GM04504 (cell line): ENCODE measurements around the gene MTCL3.
"Not testable (repeated sequence)": the region's sequence is repeated elsewhere in the genome, so short reads cannot be mapped to it uniquely, and the experiment has no call there.

Experiments used
- DNase-seq: peaks from one replicate; pipeline ENCODE4 v3.0.0-alpha.2; 2012; ENCODE audit warnings: low read depth

Gene MTCL3

GRCh38 chr6:127466416-127466815 is 52.7 kb downstream of the MTCL3 start:
- no peak for DNase-seq

- DNase-seq = no peak
These were observed 54.2 kb downstream of the MTCL3 start for GRCh38 chr6:127464881-127465459.

- peak; percentile 47 for DNase-seq
These were observed 54.8 kb downstream of the MTCL3 start for GRCh38 chr6:127464161-127464880.

GRCh38 chr6:127463056-127463455 is 56.1 kb downstream of the MTCL3 start:
- DNase-seq = no peak

- no peak for DNase-seq
These were observed 56.8 kb downstream of the MTCL3 start for GRCh38 chr6:127462376-127462775.

DNA sequence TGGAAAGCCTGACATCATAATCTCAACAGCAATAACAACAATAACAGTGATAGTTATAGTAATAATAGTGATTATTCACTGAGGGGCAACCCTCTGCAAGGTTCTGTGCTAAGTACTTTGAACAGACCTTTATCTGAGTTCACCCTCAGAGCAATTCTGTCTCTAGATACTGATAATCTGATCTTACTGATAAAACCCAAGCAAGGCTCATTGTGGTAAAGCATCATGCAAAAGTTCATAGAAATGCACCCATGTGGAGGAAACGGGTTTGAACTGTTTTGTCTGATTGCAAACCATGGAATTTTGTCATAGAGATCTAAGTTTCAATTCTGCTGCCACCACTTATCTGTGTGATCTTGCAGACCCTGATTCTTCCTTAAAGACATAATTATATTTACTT is 58.7 kb downstream of the MTCL3 start:
- no peak for DNase-seq

DNA sequence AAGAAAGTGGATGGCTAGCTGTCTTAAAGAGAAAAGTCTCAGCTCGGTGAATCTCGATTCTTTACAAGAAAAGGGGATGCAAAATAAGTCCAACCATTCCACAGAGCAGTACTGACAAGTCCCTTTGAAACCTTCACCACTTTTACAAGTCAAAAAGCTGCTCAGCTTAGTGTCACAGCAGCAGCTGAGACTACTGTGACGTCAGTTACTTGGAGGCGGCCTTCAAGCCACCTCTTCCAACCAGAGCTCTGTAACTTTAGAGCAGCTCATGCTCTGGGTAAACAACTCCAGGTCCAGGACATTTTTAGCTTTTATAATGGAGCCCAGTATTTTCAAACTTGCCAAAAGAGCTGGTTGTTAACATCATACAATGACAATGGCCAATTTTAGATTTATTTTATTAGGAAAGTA is 59.9 kb downstream of the MTCL3 start, which contains the start of gene KIAA0408:
Gene KIAA0408, minus strand, starts transcription at position 159 of the 411 bp plus-strand sequence. CDS start 5,408 bp downstream, outside the sequence.
- no peak for DNase-seq

GRCh38 chr6:127458817-127459216 is 60.3 kb downstream of the MTCL3 start:
- no peak for DNase-seq

- DNase-seq = no peak
These were observed 60.9 kb downstream of the MTCL3 start for GRCh38 chr6:127458222-127458621.

DNA sequence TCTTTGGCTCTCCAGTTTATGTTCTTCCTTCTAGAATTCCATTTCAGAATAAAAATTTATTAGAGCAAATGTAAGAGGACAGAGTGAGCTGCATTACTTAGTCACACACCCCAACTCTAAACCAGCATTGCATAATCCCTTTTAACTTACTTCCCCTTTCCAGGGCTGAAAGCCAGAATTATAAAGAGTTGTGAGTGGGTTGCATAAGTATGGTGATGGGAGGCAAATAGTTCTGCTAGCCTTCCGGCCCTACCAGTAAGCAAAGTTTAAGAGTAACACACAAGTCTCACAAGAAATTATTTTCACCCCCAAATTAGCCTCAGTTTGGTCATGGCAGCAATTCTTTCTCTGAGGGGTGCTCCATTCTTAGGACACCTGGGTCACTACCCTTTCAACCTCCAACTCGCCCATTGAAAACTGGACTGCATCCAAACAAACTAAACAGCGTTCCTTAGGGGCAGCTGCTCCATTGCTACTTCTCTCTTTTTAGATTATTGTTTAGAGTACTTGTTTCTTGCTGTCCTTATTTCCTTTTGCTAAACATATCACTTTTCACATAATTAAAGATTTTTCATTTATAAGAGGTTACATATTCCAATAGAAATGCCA is 61.6 kb downstream of the MTCL3 start:
- peak; percentile 42 for DNase-seq

- DNase-seq = no peak
These were observed 62.7 kb downstream of the MTCL3 start for GRCh38 chr6:127456465-127456864.

DNA sequence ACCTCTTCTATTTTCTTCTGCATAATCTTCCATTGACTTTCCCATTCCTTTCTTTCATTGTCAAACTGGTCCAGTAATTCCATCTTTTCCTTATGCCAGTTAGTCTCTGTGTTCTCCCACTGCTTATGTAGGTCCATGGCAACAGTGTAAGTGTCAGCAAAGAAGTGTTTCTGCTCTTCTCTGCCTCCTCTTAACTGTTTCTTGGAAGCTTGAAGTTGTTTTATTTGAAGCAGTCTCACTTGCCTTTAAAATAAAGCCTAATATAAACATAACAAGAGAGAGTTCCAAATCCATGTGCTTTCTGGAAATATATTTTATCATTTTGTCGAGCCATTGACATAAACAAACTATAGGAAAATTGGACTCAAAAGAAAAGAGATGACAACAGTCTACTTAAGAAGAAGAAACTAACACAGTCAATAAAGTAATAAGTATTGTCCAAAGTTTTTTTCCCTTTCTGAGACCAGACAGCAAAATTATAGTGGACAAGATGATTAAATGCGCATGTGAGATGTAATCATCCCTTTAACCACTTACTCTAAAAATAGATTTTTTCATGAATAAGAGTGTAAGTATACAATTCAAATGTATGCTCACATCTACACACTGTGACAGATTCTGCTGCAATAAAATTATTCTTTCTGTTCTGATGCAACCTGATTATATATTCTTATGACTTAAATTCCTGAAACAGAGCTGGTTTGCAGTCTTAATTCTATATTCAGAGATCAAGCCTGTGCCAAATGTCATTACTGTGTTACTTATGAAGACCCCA is 65.1 kb downstream of the MTCL3 start:
- no peak for DNase-seq

- no peak for DNase-seq
These were observed 66.3 kb downstream of the MTCL3 start for GRCh38 chr6:127452803-127453202.

- DNase-seq = no peak
These were observed 67.7 kb downstream of the MTCL3 start for GRCh38 chr6:127451388-127451787.

GRCh38 chr6:127447780-127448179 is 71.4 kb downstream of the MTCL3 start:
- no peak for DNase-seq

DNA sequence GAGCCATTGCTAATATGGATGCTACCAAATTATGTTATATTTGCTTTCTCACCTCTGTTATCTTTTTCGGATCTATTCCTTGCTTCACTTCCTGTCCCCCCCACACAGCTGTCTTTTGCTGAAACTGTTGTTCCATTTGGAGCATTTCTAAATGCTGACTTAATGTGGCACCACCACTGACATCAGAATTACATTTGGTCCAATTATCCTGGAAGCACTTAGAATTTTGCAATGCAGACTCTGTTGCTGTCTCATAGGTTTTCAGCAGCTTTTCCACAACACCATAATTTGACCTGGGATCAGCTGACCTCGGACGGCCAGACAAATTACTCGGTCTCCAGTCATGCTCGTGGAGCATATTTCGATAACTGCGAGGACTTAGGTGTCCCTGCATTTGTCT is 72.8 kb downstream of the MTCL3 start:
- no peak for DNase-seq

DNA sequence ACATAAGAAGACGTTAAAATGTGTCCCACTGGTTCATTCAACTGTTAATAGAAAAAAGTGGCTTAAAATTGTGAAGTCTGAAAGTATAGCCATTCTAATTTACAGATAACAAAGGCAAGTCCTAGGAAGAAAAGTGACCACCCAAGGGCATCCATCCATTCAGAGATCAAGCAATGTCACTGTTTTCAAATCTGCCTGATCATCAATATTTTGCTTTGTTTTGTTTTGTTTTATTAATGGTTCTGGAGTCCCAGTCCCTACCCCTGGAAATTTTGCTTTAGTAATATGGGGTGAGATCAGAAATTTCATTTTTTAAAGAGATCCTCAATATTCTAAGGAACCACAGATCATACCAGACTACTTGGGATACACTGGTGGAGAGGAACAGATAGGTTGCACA is 77.3 kb downstream of the MTCL3 start:
- DNase-seq = no peak

- DNase-seq = no peak
These were observed 79.4 kb downstream of the MTCL3 start for GRCh38 chr6:127439718-127440117.

DNA sequence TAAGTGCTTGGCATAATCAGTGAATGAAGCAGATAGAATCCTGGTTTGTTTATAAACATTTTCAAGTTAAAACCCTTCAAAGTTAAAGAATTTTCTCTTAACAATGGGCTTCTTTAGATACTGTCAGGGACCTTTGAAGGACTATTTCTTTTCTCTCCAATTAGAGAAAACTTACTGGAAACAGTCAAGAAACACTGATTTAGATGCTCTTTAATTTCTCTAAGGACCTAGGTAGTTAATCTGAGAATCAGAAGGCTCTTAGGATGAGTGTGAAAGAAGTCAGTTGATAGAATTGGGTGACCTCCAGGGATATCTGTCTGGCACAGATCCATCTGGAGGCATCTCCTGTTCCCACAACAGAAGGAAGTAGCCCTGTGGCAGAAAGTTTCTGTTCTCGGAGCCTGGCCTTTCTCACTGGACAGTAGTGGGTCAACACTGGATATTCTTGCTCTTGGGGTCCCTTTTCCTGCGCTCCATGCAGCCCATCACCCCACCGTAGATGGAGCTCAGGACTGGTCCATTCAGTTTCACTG is 82.5 kb downstream of the MTCL3 start:
- DNase-seq = no peak

GRCh38 chr6:127435626-127436220 is 83.4 kb downstream of the MTCL3 start:
- DNase-seq = no peak

- no peak for DNase-seq
These were observed 84.5 kb downstream of the MTCL3 start for GRCh38 chr6:127434651-127435050.

DNA sequence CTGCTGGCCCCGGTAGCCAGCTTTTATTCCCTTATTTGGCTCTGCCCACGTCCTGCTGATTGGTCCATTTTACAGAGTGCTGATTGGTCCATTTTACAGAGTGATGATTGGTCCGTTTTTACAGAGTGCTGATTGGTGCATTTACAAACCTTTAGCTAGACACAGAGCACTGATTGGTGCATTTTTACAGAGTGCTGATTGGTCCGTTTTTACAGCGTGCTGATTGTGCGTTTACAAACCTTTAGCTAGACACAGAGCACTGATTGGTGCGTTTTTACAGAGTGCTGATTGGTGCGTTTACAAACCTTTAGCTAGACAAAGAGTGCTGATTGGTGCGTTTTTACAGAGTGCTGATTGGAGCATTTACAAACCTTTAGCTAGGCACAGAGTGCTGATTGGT is 90.6 kb downstream of the MTCL3 start:
- DNase-seq = not testable (repeated sequence)
